Measurements from ENCODE around the gene SNX3.
"Not testable (repeated sequence)": the region's sequence is repeated elsewhere in the genome, so short reads cannot be mapped to it uniquely, and the experiment has no call there.

DNA sequence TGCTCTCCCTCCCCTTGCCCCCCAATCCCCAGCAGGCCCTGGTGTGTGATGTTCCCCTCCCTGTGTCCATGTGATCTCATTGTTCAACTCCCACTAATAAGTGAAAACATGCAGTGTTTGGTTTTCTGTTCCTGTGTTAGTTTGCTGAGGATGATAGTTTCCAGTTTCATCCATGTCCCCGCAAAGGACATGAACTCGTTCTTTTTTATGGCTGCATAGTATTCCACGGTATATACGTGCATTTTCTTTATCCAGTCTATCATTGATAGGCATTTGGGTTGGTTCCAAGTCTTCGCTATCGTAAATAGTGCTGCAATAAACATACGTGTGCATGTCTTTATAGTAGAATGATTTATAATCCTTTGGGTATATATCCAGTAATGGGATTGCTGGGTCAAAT lies 15.7 kb downstream of the SNX3 start:
- TF ChIP-seq, protein P1, sequence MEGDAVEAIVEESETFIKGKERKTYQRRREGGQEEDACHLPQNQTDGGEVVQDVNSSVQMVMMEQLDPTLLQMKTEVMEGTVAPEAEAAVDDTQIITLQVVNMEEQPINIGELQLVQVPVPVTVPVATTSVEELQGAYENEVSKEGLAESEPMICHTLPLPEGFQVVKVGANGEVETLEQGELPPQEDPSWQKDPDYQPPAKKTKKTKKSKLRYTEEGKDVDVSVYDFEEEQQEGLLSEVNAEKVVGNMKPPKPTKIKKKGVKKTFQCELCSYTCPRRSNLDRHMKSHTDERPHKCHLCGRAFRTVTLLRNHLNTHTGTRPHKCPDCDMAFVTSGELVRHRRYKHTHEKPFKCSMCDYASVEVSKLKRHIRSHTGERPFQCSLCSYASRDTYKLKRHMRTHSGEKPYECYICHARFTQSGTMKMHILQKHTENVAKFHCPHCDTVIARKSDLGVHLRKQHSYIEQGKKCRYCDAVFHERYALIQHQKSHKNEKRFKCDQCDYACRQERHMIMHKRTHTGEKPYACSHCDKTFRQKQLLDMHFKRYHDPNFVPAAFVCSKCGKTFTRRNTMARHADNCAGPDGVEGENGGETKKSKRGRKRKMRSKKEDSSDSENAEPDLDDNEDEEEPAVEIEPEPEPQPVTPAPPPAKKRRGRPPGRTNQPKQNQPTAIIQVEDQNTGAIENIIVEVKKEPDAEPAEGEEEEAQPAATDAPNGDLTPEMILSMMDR (conservative IDR thresholded peaks at IDR 0.05) = not testable (repeated sequence)
- TF ChIP-seq EZH2 (IDR thresholded peaks at IDR 0.05; ENCODE audit: low read depth) = not testable (repeated sequence)
